SK-N-SH (cell line): ENCODE data around the gene GGA2. TPM values are rescaled to one million over a fixed set of nuclear protein-coding genes. Genes with fewer than 3 reads are reported as not detected.

Experiments used
- CTCF ChIA-PET: fragments of 300-600, 350-600 bp; formaldehyde crosslinking; extraction: SDS; loops from one replicate; lab custom pipeline; 2021; lab: Yijun Ruan, JAX
- POLR2A ChIA-PET: fragments of 350-600 bp; sonication (Branson Sonifier 250); formaldehyde crosslinking; extraction: SDS; loops from one replicate; lab custom pipeline; 2020; ENCODE audit warnings: antibody characterized with exemption, inconsistent platforms; lab: Yijun Ruan, JAX
- DNase-seq: peaks from one replicate; pipeline ENCODE4 v3.0.0; 2012
- H2AFZ ChIP-seq: fragments of 200-600 bp; sonication (generic); 2 replicates; pipeline ENCODE4 v1.8.1; 2016; ENCODE audit warnings: antibody characterized with exemption, mild to moderate bottlenecking, low read depth
- H3F3A ChIP-seq: fragments of 200-600 bp; sonication (generic); replicated peaks from 2 replicates; pipeline ENCODE3; 2016; ENCODE audit warnings: antibody characterized with exemption, mild to moderate bottlenecking; ENCODE audit not compliant: insufficient read depth
- H3K27ac ChIP-seq, 2 experiments: fragments of 200-500 bp in 1 of 2; fragments of 200-600 bp in 1 of 2; sonication (Bioruptor generic) in 1 of 2; sonication (generic), shearing (Covaris generic) in 1 of 2; 2 replicates each; pipeline versions ENCODE4 v1.5.1 to v1.6.1; 2014 to 2016; ENCODE audit warnings: low read depth in 2 of 2, inconsistent platforms in 1 of 2, low read length in 1 of 2, mild to moderate bottlenecking in 1 of 2, mixed read lengths in 1 of 2
- H3K27me3 ChIP-seq: fragments of 200-600 bp; sonication (generic), shearing (Covaris generic); 2 replicates; pipeline ENCODE4 v1.6.1; 2016; ENCODE audit warnings: mixed run types; ENCODE audit not compliant: insufficient read depth
- H3K36me3 ChIP-seq, 2 experiments: fragments of 200-500 bp in 1 of 2; fragments of 200-600 bp in 1 of 2; sonication (Bioruptor generic) in 1 of 2; sonication (generic) in 1 of 2; replicated peaks in 1 of 2; 2 replicates each; pipeline versions ENCODE3 to v1.5.1; 2014 to 2016; ENCODE audit warnings: low read length in 1 of 2, mild to moderate bottlenecking in 1 of 2; ENCODE audit not compliant: insufficient read depth in 2 of 2, control insufficient read depth in 1 of 2
- H3K4me1 ChIP-seq, 2 experiments: fragments of 200-500 bp in 1 of 2; fragments of 200-600 bp in 1 of 2; sonication (Bioruptor generic) in 1 of 2; sonication (generic), shearing (Covaris generic) in 1 of 2; 2 replicates each; pipeline versions ENCODE4 v1.5.1 to v1.6.1; 2014 to 2016; ENCODE audit warnings: low read depth in 1 of 2, low read length in 1 of 2, mixed run types in 1 of 2; ENCODE audit not compliant: insufficient read depth in 2 of 2, control insufficient read depth in 1 of 2
- H3K4me2 ChIP-seq: fragments of 200-600 bp; sonication (generic), shearing (Covaris generic); 2 replicates; pipeline ENCODE4 v1.6.1; 2017; ENCODE audit warnings: mixed run types
- H3K4me3 ChIP-seq, 2 experiments: fragments of 200-500 bp in 1 of 2; fragments of 200-600 bp in 1 of 2; sonication (Bioruptor generic) in 1 of 2; sonication (generic), shearing (Covaris generic) in 1 of 2; 2 replicates each; pipeline versions ENCODE4 v1.5.1 to v1.8.1; 2014 to 2016; ENCODE audit warnings: low read depth in 2 of 2, inconsistent platforms in 1 of 2, low read length in 1 of 2, mild to moderate bottlenecking in 1 of 2, mixed read lengths in 1 of 2, moderate library complexity in 1 of 2
- H3K79me2 ChIP-seq: fragments of 200-600 bp; sonication (generic); 2 replicates; pipeline ENCODE4 v1.8.1; 2017; ENCODE audit warnings: mild to moderate bottlenecking; ENCODE audit not compliant: insufficient read depth
- H3K9ac ChIP-seq: fragments of 200-600 bp; sonication (generic); 2 replicates; pipeline ENCODE4 v1.6.1; 2017; ENCODE audit warnings: mixed run types
- H3K9me2 ChIP-seq: fragments of 200-600 bp; sonication (generic); 2 replicates; pipeline ENCODE4 v1.6.1; 2017; ENCODE audit warnings: mixed run types
- H3K9me3 ChIP-seq: fragments of 200-600 bp; sonication (generic); 2 replicates; pipeline ENCODE4 v1.6.1; 2017; ENCODE audit warnings: mixed run types, mild to moderate bottlenecking, moderate library complexity
- H4K20me1 ChIP-seq: fragments of 200-600 bp; sonication (generic); 2 replicates; pipeline ENCODE4 v1.6.1; 2017; ENCODE audit warnings: mild to moderate bottlenecking, mixed run types; ENCODE audit not compliant: insufficient read depth
- GABPA ChIP-seq: IDR thresholded peaks from 2 replicates; pipeline ENCODE4 v1.4.0; 2012; ENCODE audit warnings: low read depth, mild to moderate bottlenecking
- GATA2 ChIP-seq: sonication (generic); formaldehyde crosslinking; IDR thresholded peaks from 2 replicates; pipeline ENCODE4 v1.5.0; 2020; ENCODE audit warnings: mild to moderate bottlenecking, missing genetic modification reagents
- MEF2A ChIP-seq: IDR thresholded peaks from 2 replicates; pipeline ENCODE4 v1.4.0; 2012; ENCODE audit warnings: low read depth, borderline replicate concordance
- MXI1 ChIP-seq: IDR thresholded peaks from 2 replicates; pipeline ENCODE4 v1.6.1; 2012; ENCODE audit warnings: mild to moderate bottlenecking, low read depth, low read length, improper control_type of control experiment
- NRF1 ChIP-seq: IDR thresholded peaks from 2 replicates; pipeline ENCODE4 v1.6.1; 2012; ENCODE audit warnings: low read depth, mild to moderate bottlenecking, low read length
- RAD21 ChIP-seq: IDR thresholded peaks from 2 replicates; pipeline ENCODE4 v1.6.1; 2012; ENCODE audit warnings: mild to moderate bottlenecking, low read length
- RXRA ChIP-seq: IDR thresholded peaks from 2 replicates; pipeline ENCODE4 v1.4.0; 2012; ENCODE audit warnings: low read depth, mild to moderate bottlenecking, borderline replicate concordance
- SIN3A ChIP-seq: IDR thresholded peaks from 2 replicates; pipeline ENCODE4 v1.6.1; 2012; ENCODE audit warnings: low read depth, mild to moderate bottlenecking, low read length, moderate library complexity, borderline replicate concordance
- SMC3 ChIP-seq: IDR thresholded peaks from 2 replicates; pipeline ENCODE4 v1.6.1; 2012; ENCODE audit warnings: low read depth, low read length, improper control_type of control experiment
- TCF12 ChIP-seq: IDR thresholded peaks from 2 replicates; pipeline ENCODE4 v1.4.0; 2012
- WGBS: methylation state at CpG from one replicate; pipeline ENCODE4 v1.1.6; 2017; ENCODE audit warnings: low lambda C conversion rate; 5-methylcytosine and 5-hydroxymethylcytosine counted together
- polyA plus RNA-seq, 3 experiments: library from polyadenylated mRNA; depleted of rRNA; stranded (reverse); fragments of >200 nt; gene quantifications; 2 replicates each; pipeline ENCODE4 v1.2.3, GENCODE V29; 2012
- TF ChIP-seq, protein P1 (sequence below): IDR thresholded peaks from 2 replicates; pipeline ENCODE4 v1.6.1; 2012; ENCODE audit warnings: mild to moderate bottlenecking, low read depth, low read length, moderate library complexity
- TF ChIP-seq, protein P2 (sequence below): IDR thresholded peaks from 2 replicates; pipeline ENCODE4; 2012
- TF ChIP-seq, protein P3 (sequence below): fragments of 150-350 bp; IDR thresholded peaks from 2 replicates; pipeline ENCODE4 v1.6.1; 2017; ENCODE audit warnings: antibody characterized with exemption, low read length, low read depth, borderline replicate concordance

The GGA2 gene
- polyA plus RNA-seq, 1 of the 3 experiments (the other 2 are of a cell fraction) = 23.4 TPM

DNA sequence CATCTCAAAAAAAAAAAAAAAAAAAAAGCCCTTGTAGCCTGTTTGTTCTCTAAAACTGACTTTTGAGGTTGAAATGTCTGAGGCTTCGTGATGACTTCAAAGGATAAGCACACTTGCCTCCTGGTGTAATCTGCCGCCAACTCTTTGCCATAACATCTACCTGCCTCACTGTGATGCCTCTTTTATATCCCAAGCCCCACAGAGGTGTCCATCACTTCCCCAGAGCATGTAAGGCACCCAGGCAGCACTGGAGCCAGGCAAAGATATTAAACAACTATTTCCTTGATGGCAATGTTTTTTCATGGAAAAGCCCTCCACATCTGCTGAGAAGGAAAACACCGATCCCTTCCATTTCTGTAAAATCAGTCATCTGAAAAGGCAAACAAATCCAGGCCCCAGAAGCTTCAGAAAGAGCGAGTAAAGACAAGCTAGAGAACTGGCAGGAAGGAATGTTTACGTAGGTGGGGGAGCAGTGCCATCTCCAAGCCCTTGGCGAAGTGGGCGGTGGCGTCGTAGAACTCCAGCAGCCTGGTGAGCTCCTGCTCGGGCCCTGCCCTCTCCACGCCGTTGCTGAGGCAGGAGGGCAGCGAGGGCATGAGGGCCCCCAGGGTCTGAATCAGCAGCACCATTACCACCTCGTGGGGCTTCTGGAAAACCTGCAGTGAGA is 85.9 kb downstream of the GGA2 start:
- H3K36me3 ChIP-seq = peaks cover 0 to under 1% of the 10 kb centered on the region in 2 experiments
- H3K4me2 ChIP-seq = no peak overlapping the region
- H3F3A ChIP-seq = peaks cover 19% of the 10 kb centered on the region
- ChIA-PET POLR2A (no interaction called here), CTCF (interaction anchor here (1.1 to 3.6 kb wide), 5 partner anchors 10 to 16 kb away, joined by 3 to 24 read pairs (median 4); no protein-coding TSS in a partner anchor)
- H3K79me2 ChIP-seq = no peaks in the 10 kb centered on the region; the same call in 1 of the 2 replicates
- H3K4me1 ChIP-seq = peaks cover 0 to 10% of the 10 kb centered on the region in 2 experiments; a peak in 2 of 4 replicates
- H3K9me3 ChIP-seq = no peaks in the 10 kb centered on the region
- H3K4me3 ChIP-seq = no peak overlapping the region
- no peak overlapping the region for H3K9ac ChIP-seq
- TF ChIP-seq SIN3A (no peak), MEF2A (no peak), GABPA (no peak), TCF12 (no peak), GATA2 (no peak), SMC3 (no peak), NRF1 (no peak), RAD21 (no peak), RXRA (no peak), MXI1 (no peak)
- TF ChIP-seq, protein P1, sequence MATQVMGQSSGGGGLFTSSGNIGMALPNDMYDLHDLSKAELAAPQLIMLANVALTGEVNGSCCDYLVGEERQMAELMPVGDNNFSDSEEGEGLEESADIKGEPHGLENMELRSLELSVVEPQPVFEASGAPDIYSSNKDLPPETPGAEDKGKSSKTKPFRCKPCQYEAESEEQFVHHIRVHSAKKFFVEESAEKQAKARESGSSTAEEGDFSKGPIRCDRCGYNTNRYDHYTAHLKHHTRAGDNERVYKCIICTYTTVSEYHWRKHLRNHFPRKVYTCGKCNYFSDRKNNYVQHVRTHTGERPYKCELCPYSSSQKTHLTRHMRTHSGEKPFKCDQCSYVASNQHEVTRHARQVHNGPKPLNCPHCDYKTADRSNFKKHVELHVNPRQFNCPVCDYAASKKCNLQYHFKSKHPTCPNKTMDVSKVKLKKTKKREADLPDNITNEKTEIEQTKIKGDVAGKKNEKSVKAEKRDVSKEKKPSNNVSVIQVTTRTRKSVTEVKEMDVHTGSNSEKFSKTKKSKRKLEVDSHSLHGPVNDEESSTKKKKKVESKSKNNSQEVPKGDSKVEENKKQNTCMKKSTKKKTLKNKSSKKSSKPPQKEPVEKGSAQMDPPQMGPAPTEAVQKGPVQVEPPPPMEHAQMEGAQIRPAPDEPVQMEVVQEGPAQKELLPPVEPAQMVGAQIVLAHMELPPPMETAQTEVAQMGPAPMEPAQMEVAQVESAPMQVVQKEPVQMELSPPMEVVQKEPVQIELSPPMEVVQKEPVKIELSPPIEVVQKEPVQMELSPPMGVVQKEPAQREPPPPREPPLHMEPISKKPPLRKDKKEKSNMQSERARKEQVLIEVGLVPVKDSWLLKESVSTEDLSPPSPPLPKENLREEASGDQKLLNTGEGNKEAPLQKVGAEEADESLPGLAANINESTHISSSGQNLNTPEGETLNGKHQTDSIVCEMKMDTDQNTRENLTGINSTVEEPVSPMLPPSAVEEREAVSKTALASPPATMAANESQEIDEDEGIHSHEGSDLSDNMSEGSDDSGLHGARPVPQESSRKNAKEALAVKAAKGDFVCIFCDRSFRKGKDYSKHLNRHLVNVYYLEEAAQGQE = no peak
- TF ChIP-seq, protein P2, sequence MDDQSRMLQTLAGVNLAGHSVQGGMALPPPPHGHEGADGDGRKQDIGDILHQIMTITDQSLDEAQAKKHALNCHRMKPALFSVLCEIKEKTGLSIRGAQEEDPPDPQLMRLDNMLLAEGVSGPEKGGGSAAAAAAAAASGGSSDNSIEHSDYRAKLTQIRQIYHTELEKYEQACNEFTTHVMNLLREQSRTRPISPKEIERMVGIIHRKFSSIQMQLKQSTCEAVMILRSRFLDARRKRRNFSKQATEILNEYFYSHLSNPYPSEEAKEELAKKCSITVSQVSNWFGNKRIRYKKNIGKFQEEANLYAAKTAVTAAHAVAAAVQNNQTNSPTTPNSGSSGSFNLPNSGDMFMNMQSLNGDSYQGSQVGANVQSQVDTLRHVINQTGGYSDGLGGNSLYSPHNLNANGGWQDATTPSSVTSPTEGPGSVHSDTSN = no peak
- TF ChIP-seq, protein P3, sequence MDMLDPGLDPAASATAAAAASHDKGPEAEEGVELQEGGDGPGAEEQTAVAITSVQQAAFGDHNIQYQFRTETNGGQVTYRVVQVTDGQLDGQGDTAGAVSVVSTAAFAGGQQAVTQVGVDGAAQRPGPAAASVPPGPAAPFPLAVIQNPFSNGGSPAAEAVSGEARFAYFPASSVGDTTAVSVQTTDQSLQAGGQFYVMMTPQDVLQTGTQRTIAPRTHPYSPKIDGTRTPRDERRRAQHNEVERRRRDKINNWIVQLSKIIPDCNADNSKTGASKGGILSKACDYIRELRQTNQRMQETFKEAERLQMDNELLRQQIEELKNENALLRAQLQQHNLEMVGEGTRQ = no peak
- peak overlapping the region in 1 of 2 experiments; percentile 66; a peak in 1 of 4 replicates for H3K27ac ChIP-seq
- H3K9me2 ChIP-seq = no peaks in the 10 kb centered on the region
- H3K27me3 ChIP-seq = no peaks in the 10 kb centered on the region
- DNase-seq = no peak
- no peak overlapping the region for H2AFZ ChIP-seq
- no peaks in the 10 kb centered on the region for H4K20me1 ChIP-seq
- 81% methylated on average over 13 of the region's 14 CpGs for WGBS
